Activated CD4-positive, alpha-beta T cell treated with anti-CD3 and anti-CD28 coated beads, Interleukin-2, Interleukin-4, amounts not matched to agents 100 ng/mL and 50 ng/mL, durations not matched to agents 16 hours and 8 hours (primary cell): ENCODE measurements around the gene FGF10.

Source experiments
- DNase-seq: peaks from one replicate; pipeline ENCODE4 v3.0.0-alpha.2; 2020; ENCODE audit warnings: low spot score

FGF10 gene

DNA sequence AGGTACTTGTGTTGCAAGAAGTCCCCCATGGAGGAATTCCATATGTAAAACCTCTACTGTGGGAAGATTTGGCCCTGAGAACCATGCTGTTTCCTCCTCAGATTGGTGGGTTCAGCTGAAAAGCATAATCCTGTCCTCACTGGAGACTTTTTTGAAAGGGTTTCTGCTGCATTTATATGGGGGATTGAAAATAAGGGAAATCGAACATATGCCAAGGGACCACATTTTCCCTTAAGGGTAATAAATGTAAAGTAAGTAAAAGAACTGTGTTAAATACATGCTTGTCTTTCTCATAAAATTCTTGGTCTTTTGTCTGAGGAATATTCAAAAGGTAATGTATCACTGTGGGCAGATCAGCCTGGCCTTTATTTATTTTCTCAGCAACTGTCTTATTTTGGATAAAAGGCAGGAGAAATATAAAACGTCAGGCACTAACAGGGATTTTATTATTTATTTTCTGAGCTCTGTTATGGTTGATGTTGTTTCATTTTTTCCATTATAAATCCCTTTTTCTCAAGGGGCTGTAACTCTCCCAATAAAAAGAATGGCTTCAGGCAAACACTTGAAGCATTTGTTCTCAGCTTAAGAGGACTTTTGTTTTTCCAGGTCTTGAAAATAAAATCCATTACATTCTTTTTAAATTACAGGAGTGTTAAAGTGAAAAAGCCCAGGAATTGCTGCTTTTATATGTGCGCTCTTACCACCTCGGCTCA, 131.4 kb downstream of the FGF10 start:
- no peak for DNase-seq

GRCh38 chr5:44257221-44257620, 132.0 kb downstream of the FGF10 start:
- no peak for DNase-seq
